Measurements from ENCODE around the gene SEC14L5. TPM values are rescaled to one million over a fixed set of nuclear protein-coding genes. Genes with fewer than 3 reads are reported as not detected.

The SEC14L5 gene
- total and polyA plus RNA-seq, 2 donors (not counting 3 experiments of a cell fraction or from before 2014, with no cell fraction given) = not detected

DNA sequence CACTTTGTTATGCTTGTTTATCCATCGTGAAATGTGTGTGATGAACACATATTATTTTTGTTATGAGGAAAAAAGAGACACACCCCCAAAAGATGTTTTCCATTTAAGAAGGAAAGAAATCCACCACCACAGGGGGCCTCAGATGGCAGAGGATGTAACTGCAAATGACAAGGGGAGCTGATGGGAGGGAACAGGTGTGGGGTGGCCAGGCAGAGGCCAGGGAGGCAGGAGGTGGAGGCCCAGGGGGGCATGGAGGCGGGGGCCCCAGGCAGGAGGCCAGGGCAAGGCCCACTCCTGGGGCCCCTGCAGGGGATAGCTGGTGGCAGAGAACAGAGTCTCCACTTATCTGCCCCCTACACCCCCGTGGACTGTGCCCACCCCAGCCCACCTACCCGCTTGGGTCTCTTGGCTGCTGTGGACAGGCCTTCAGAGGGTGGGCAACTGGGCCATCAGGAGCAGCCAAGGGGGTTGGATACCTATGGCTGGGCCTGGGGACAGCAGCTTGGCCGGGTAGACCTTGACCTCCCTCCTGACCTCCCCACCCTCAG lies 49.2 kb upstream of the SEC14L5 start:
- ChIA-PET CTCF (no interaction called here), POLR2A (no interaction called here)
- Histone ChIP-seq H3K4me3 (replicated peaks in 1 of 3; ENCODE audit: insufficient read depth in 1 of 3, low read depth in 1 of 3, low read length in 3 of 3) (no peak overlapping the region), H3K79me2 (ENCODE audit: control insufficient read depth, insufficient read depth, low read length) (no peaks in the 10 kb centered on the region), H2AFZ (ENCODE audit: low read depth, low read length) (no peak overlapping the region), H3K9me3 (replicated peaks; ENCODE audit: control insufficient read depth, insufficient read depth, low read length) (no peaks in the 10 kb centered on the region), H3K4me1 (ENCODE audit: control insufficient read depth, extremely low read depth, insufficient read depth, low read length) (no peaks in the 10 kb centered on the region), H3K4me2 (ENCODE audit: insufficient read depth, low read length) (no peak overlapping the region), H3K9ac (replicated peaks; ENCODE audit: extremely low read depth, insufficient read depth, low read length) (no peak overlapping the region), H3K27ac (ENCODE audit: insufficient read depth, low read depth, low read length) (no peak overlapping the region), H3K36me3 (ENCODE audit: control insufficient read depth in 2 of 2, extremely low read depth in 1 of 2, insufficient read depth in 2 of 2, low read length in 2 of 2) (no peaks in the 10 kb centered on the region), H4K20me1 (replicated peaks; ENCODE audit: control insufficient read depth, extremely low read depth, insufficient read depth, low read length) (no peaks in the 10 kb centered on the region), H3K27me3 (ENCODE audit: control insufficient read depth in 2 of 2, insufficient read depth in 2 of 2, low read length in 2 of 2) (no peaks in the 10 kb centered on the region), H3K9me1 (replicated peaks; ENCODE audit: control insufficient read depth, extremely low read depth, insufficient read depth, low read length) (no peaks in the 10 kb centered on the region)
- BruUV-seq (replicated peaks) = no TSS peak
- FAIRE-seq (no peak), DNase-seq (ENCODE audit: low read depth, low spot score) (no peak)
- TF ChIP-seq, protein P1, sequence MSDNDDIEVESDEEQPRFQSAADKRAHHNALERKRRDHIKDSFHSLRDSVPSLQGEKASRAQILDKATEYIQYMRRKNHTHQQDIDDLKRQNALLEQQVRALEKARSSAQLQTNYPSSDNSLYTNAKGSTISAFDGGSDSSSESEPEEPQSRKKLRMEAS (IDR thresholded peaks at IDR 0.05; ENCODE audit: insufficient read depth, insufficient read length) = no peak
- TF ChIP-seq JUN (IDR thresholded peaks at IDR 0.05; ENCODE audit: borderline replicate concordance, insufficient read depth, insufficient read length, low read depth) (no peak), EZH2 (IDR thresholded peaks at IDR 0.05; ENCODE audit: borderline replicate concordance, low read depth, low read length, severe bottlenecking) (no peak), POLR2AphosphoS5 (IDR thresholded peaks at IDR 0.05; ENCODE audit: insufficient read depth, low read depth, low read length) (no peak), POLR2A (IDR thresholded peaks at IDR 0.05; ENCODE audit: low read depth, low read length) (no peak), GATA2 (IDR thresholded peaks at IDR 0.05; ENCODE audit: insufficient read depth, insufficient read length, low read depth, low read length) (no peak), MYC (IDR thresholded peaks at IDR 0.05; ENCODE audit: low read depth, low read length) (no peak), FOS (IDR thresholded peaks at IDR 0.05; ENCODE audit: borderline replicate concordance, insufficient read depth, low read length) (no peak)
- TF ChIP-seq, protein P2, sequence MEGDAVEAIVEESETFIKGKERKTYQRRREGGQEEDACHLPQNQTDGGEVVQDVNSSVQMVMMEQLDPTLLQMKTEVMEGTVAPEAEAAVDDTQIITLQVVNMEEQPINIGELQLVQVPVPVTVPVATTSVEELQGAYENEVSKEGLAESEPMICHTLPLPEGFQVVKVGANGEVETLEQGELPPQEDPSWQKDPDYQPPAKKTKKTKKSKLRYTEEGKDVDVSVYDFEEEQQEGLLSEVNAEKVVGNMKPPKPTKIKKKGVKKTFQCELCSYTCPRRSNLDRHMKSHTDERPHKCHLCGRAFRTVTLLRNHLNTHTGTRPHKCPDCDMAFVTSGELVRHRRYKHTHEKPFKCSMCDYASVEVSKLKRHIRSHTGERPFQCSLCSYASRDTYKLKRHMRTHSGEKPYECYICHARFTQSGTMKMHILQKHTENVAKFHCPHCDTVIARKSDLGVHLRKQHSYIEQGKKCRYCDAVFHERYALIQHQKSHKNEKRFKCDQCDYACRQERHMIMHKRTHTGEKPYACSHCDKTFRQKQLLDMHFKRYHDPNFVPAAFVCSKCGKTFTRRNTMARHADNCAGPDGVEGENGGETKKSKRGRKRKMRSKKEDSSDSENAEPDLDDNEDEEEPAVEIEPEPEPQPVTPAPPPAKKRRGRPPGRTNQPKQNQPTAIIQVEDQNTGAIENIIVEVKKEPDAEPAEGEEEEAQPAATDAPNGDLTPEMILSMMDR (IDR thresholded peaks at IDR 0.05; ENCODE audit: extremely low read depth in 1 of 2, insufficient read depth in 1 of 2, low read depth in 1 of 2, low read length in 2 of 2) = no peak
- dilution Hi-C loops (cut with MboI; ENCODE audit: extremely low pct_ligation_motif_present, low sequenced_read_pairs) (no loop called here), intact Hi-C loops (cut with micrococcal nuclease) (loop anchor here (5.0 kb wide), 1 partner anchor 342 kb away; no protein-coding TSS in a partner anchor)

Data from endothelial cell of umbilical vein (primary cell).